PC-3 (cell line): ENCODE data around the gene MROH2B. TPM values are rescaled to one million over a fixed set of nuclear protein-coding genes. Genes with fewer than 3 reads are reported as not detected.

Experiments used
- ATAC-seq: fragments of 200-7000 bp; cut with Tn5 transposase; 2 replicates; pipeline ENCODE4 v1.9.1; 2020; ENCODE audit warnings: mild to moderate bottlenecking, moderate library complexity
- BruUV-seq: library from RNA; stranded (reverse); fragments of 400-500 nt; replicated peaks from 2 replicates; lab custom pipeline; 2021; lab: Mats Ljungman, UMichigan
- CTCF ChIA-PET: fragments of 300-600 bp; sonication (Branson Sonifier 250); formaldehyde crosslinking; loops from one replicate; lab custom pipeline; 2022; ENCODE audit warnings: antibody characterized with exemption; lab: Charles Lee
- POLR2A ChIA-PET: fragments of 300-600 bp; sonication (Branson Sonifier 250); formaldehyde crosslinking; loops from one replicate; lab custom pipeline; 2022; ENCODE audit warnings: antibody characterized with exemption; ENCODE audit not compliant: unreplicated experiment; lab: Charles Lee
- DNase-seq: peaks from one replicate; pipeline ENCODE4 v3.0.0-alpha.2; 2015
- H2AFZ ChIP-seq: fragments of 300-600 bp; sonication (generic); 2 replicates; pipeline ENCODE4 v1.6.0; 2016; ENCODE audit warnings: antibody characterized with exemption, low read length
- H3F3A ChIP-seq: fragments of 300-600 bp; sonication (generic); one replicate; pipeline ENCODE4 v1.6.0; 2017; ENCODE audit warnings: antibody characterized with exemption, low read length, control low read depth, mild to moderate bottlenecking; ENCODE audit not compliant: unreplicated experiment
- H3K27ac ChIP-seq: fragments of 300-600 bp; sonication (generic); 2 replicates; pipeline ENCODE4 v1.5.1; 2016; ENCODE audit warnings: mild to moderate bottlenecking, low read length
- H3K27me3 ChIP-seq: fragments of 300-600 bp; sonication (generic); 2 replicates; pipeline ENCODE4 v1.6.1; 2016; ENCODE audit warnings: low read length, mixed read lengths
- H3K36me3 ChIP-seq: fragments of 300-600 bp; sonication (generic); 2 replicates; pipeline ENCODE4 v1.6.1; 2016; ENCODE audit warnings: low read depth, mixed run types, low read length, mixed read lengths
- H3K4me1 ChIP-seq: fragments of 300-600 bp; sonication (generic); 2 replicates; pipeline ENCODE4 v1.5.1; 2016; ENCODE audit warnings: low read length; ENCODE audit not compliant: insufficient read depth
- H3K4me2 ChIP-seq: fragments of 300-600 bp; sonication (generic); 2 replicates; pipeline ENCODE4 v1.6.0; 2016; ENCODE audit warnings: low read length
- H3K4me3 ChIP-seq: fragments of 300-600 bp; sonication (generic); 2 replicates; pipeline ENCODE4 v1.5.1; 2016; ENCODE audit warnings: mild to moderate bottlenecking, low read length, mixed read lengths
- H3K79me2 ChIP-seq: fragments of 300-600 bp; sonication (generic); 2 replicates; pipeline ENCODE4 v1.6.1; 2017; ENCODE audit warnings: low read length, mixed read lengths
- H3K9ac ChIP-seq: fragments of 300-600 bp; sonication (generic); 2 replicates; pipeline ENCODE4 v1.6.0; 2016; ENCODE audit warnings: mild to moderate bottlenecking, low read length
- H3K9me2 ChIP-seq: fragments of 300-600 bp; sonication (generic); replicated peaks from 2 replicates; pipeline ENCODE4 v1.6.1; 2016; ENCODE audit warnings: mixed run types, low read length, mixed read lengths
- H3K9me3 ChIP-seq: fragments of 300-600 bp; sonication (generic); 2 replicates; pipeline ENCODE4 v1.6.1; 2016; ENCODE audit warnings: low read length, mixed read lengths
- H4K20me1 ChIP-seq: fragments of 300-600 bp; sonication (generic); 2 replicates; pipeline ENCODE4 v1.6.1; 2016; ENCODE audit warnings: low read length, mixed read lengths
- EZH2 ChIP-seq: fragments of 300-600 bp; sonication (generic); IDR thresholded peaks from one replicate; pipeline ENCODE4 v1.6.1; 2017; ENCODE audit warnings: antibody characterized with exemption, mild to moderate bottlenecking, low read length; ENCODE audit not compliant: unreplicated experiment
- EZH2phosphoT487 ChIP-seq: fragments of 300-600 bp; sonication (generic); IDR thresholded peaks from 2 replicates; pipeline ENCODE4 v1.6.1; 2018; ENCODE audit warnings: mild to moderate bottlenecking, antibody characterized with exemption, low read length, borderline replicate concordance
- intact Hi-C: fragments of 100-400 bp; cut with micrococcal nuclease; formaldehyde crosslinking; loops from 2 replicates; pipeline ENCODE4 v1.9.0; 2023
- total RNA-seq: library from RNA; depleted of rRNA; stranded (reverse); fragments of >200 nt; gene quantifications from 2 replicates; pipeline ENCODE4 v1.2.3, GENCODE V29; 2014
- TF ChIP-seq, protein P1 (sequence below): fragments of 300-600 bp; sonication (generic); conservative IDR thresholded peaks from 2 replicates; pipeline ENCODE4 v1.5.1; 2017; ENCODE audit warnings: antibody characterized with exemption, low read depth, mild to moderate bottlenecking, low read length

Gene MROH2B
- total RNA-seq, 1 experiment from 2014 or later: 0.04 TPM

DNA sequence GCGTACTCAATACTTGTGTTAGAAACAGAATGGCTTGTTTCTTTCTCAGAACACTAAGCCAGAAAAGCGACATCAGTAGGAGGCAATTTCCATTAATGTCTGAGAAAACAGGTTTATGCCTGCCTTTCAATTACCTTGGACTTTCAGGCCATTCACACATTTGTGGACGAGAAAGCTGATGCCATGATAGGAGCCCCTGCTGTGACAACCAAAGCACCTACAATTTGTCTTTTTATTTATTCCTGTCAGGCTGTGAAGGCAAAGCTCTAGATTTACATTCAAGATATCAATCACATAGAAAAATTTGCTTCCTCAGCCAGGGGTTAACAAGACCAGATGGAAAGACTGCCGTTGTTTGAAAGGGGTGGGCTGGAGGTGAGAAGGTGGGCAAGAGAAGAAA is 85.6 kb downstream of the MROH2B start:
- Histone ChIP-seq H3K4me2 (peak overlapping the region; percentile 23), H3K27me3 (no peaks in the 10 kb centered on the region), H3K9me2 (no peaks in the 10 kb centered on the region), H3K9me3 (no peaks in the 10 kb centered on the region), H3K4me3 (no peak overlapping the region), H3K36me3 (no peaks in the 10 kb centered on the region; the same call in 1 of the 2 replicates), H3F3A (peaks cover 11% of the 10 kb centered on the region), H2AFZ (no peak overlapping the region), H3K27ac (peak overlapping the region; percentile 53), H3K4me1 (peaks cover 64% of the 10 kb centered on the region), H3K79me2 (no peaks in the 10 kb centered on the region), H3K9ac (no peak overlapping the region), H4K20me1 (no peaks in the 10 kb centered on the region)
- DNase-seq: no peak
- TSS peak; percentile 94 for BruUV-seq
- intact Hi-C loops: loop anchor here (1.0 to 10.0 kb wide), 4 partner anchors 24 to 429 kb away; no protein-coding TSS in a partner anchor
- POLR2A ChIA-PET: no interaction called here
- CTCF ChIA-PET: no interaction called here
- TF ChIP-seq EZH2: no peak
- TF ChIP-seq, protein P1, sequence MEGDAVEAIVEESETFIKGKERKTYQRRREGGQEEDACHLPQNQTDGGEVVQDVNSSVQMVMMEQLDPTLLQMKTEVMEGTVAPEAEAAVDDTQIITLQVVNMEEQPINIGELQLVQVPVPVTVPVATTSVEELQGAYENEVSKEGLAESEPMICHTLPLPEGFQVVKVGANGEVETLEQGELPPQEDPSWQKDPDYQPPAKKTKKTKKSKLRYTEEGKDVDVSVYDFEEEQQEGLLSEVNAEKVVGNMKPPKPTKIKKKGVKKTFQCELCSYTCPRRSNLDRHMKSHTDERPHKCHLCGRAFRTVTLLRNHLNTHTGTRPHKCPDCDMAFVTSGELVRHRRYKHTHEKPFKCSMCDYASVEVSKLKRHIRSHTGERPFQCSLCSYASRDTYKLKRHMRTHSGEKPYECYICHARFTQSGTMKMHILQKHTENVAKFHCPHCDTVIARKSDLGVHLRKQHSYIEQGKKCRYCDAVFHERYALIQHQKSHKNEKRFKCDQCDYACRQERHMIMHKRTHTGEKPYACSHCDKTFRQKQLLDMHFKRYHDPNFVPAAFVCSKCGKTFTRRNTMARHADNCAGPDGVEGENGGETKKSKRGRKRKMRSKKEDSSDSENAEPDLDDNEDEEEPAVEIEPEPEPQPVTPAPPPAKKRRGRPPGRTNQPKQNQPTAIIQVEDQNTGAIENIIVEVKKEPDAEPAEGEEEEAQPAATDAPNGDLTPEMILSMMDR: no peak
- no peak for TF ChIP-seq EZH2phosphoT487
- no peak for ATAC-seq

DNA sequence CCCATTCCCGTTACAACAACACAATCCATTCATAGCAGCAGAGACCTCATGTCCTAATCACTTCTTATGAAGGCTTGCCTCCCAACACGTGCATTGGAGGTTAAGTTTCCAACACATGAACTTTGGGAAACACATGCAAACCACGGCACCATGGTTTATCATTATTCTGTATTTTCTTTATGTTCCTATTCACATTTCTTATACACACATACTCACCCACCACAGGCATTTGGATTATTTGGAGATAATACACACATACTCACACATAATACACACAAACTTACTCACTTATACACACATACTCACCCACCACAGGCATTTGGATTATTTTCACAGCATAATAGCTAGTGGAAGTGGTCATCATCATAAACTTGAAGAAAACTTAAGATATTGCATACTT is 86.3 kb downstream of the MROH2B start:
- Histone ChIP-seq H3K36me3 (no peaks in the 10 kb centered on the region; the same call in 1 of the 2 replicates), H3K79me2 (no peaks in the 10 kb centered on the region), H3K27ac (peak overlapping the region; percentile 73), H3K27me3 (no peaks in the 10 kb centered on the region), H3K9me3 (no peaks in the 10 kb centered on the region), H3K4me2 (peak overlapping the region; percentile 23), H3F3A (peaks cover 8% of the 10 kb centered on the region), H3K9me2 (no peaks in the 10 kb centered on the region), H2AFZ (no peak overlapping the region), H3K4me1 (peaks cover 58% of the 10 kb centered on the region), H4K20me1 (no peaks in the 10 kb centered on the region), H3K9ac (peak overlapping the region; percentile 4; the same call in 1 of the 2 replicates), H3K4me3 (no peak overlapping the region)
- intact Hi-C loops: loop anchor here (1.0 to 10.0 kb wide), 4 partner anchors 24 to 430 kb away; no protein-coding TSS in a partner anchor
- BruUV-seq: no TSS peak
- ChIA-PET CTCF (no interaction called here), POLR2A (no interaction called here)
- peak; percentile 96 for DNase-seq
- TF ChIP-seq, protein P1: no peak
- no peak for TF ChIP-seq EZH2phosphoT487
- no peak for TF ChIP-seq EZH2
- ATAC-seq: peak; percentile 96

DNA sequence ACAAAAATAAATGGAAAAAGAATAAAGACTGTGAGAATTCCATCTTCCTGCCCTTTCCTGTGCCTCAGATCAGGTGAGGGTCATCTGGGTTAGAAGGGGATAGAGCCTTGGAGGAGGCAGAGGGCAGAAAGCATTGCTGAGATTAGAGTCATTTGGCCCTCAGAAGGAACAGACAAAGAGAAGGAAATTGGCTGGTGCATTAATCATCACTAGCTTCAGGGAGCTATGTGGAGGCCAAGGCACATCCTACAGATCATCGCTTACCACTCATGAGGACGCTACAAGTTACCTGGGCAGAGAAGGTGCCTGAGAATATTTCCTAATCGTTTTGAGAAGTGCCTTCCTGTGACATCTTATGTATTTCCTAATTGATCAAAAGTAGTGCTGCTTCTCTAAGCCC is 87.4 kb downstream of the MROH2B start:
- ATAC-seq: peak; percentile 57
- H3K4me1 ChIP-seq: peaks cover 47% of the 10 kb centered on the region
- H3K4me2 ChIP-seq: peak overlapping the region; percentile 15
- H3K27ac ChIP-seq: peak overlapping the region; percentile 73
- peak; percentile 79 for DNase-seq
- no TSS peak for BruUV-seq
- H4K20me1 ChIP-seq: no peaks in the 10 kb centered on the region
- intact Hi-C loops: loop anchor here (10.0 kb wide), 1 partner anchor 431 kb away; no protein-coding TSS in a partner anchor
- CTCF ChIA-PET: interaction anchor here (0.5 kb wide), 1 partner anchor 161 kb away, joined by 11 read pairs; no protein-coding TSS in a partner anchor
- no peaks in the 10 kb centered on the region for H3K9me3 ChIP-seq
- no peaks in the 10 kb centered on the region for H3K79me2 ChIP-seq
- no peaks in the 10 kb centered on the region; the same call in 1 of the 2 replicates for H3K36me3 ChIP-seq
- H3F3A ChIP-seq: peaks cover 8% of the 10 kb centered on the region
- H3K4me3 ChIP-seq: no peak overlapping the region
- H3K9ac ChIP-seq: no peak overlapping the region
- TF ChIP-seq EZH2phosphoT487 (no peak), EZH2 (no peak)
- TF ChIP-seq, protein P1: no peak
- H3K9me2 ChIP-seq: no peaks in the 10 kb centered on the region
- POLR2A ChIA-PET: no interaction called here
- H3K27me3 ChIP-seq: no peaks in the 10 kb centered on the region
- H2AFZ ChIP-seq: no peak overlapping the region
